IMR-90 (cell line): ENCODE measurements around the gene THSD1. TPM values are rescaled to one million over a fixed set of nuclear protein-coding genes. Genes with fewer than 3 reads are reported as not detected.

Experiments
- ATAC-seq: fragments of 200-7000 bp; cut with Tn5 transposase; 2 replicates; pipeline ENCODE4 v1.9.1; 2020; ENCODE audit warnings: low read depth, mild to moderate bottlenecking, moderate library complexity
- BruUV-seq: library from RNA; stranded (reverse); fragments of 400-500 nt; replicated peaks from 2 replicates; lab custom pipeline; 2021; lab: Mats Ljungman, UMichigan
- CTCF ChIA-PET: fragments of 300-600 bp; formaldehyde crosslinking; extraction: SDS; loops from one replicate; lab custom pipeline; 2021; ENCODE audit warnings: antibody characterized with exemption; lab: Yijun Ruan, JAX
- POLR2A ChIA-PET: fragments of 300-600 bp; sonication (Branson Sonifier 250); formaldehyde crosslinking; loops from one replicate; lab custom pipeline; 2022; ENCODE audit warnings: antibody characterized with exemption; ENCODE audit not compliant: unreplicated experiment; lab: Charles Lee
- DNase-seq: peaks from one replicate; pipeline ENCODE4 v3.0.0; 2013
- H2AFZ ChIP-seq: replicated peaks from 2 replicates; pipeline ENCODE3; 2013; ENCODE audit warnings: low read length, mild to moderate bottlenecking; ENCODE audit not compliant: poor library complexity
- H2AK5ac ChIP-seq: 2 replicates; pipeline ENCODE4 v1.6.1; 2013; ENCODE audit warnings: low read depth, low read length, inconsistent platforms
- H2AK9ac ChIP-seq: replicated peaks from 2 replicates; pipeline ENCODE3; 2013; ENCODE audit warnings: mild to moderate bottlenecking, low read depth, low read length, moderate library complexity; ENCODE audit not compliant: poor library complexity
- H2BK120ac ChIP-seq: 2 replicates; pipeline ENCODE4 v1.6.1; 2013; ENCODE audit warnings: low read depth, low read length, inconsistent platforms
- H2BK15ac ChIP-seq: 3 replicates; pipeline ENCODE4 v1.6.1; 2013; ENCODE audit warnings: low read depth, low read length, inconsistent platforms
- H2BK20ac ChIP-seq: 2 replicates; pipeline ENCODE4 v1.6.1; 2013; ENCODE audit warnings: low read depth, mild to moderate bottlenecking, inconsistent platforms, low read length, moderate library complexity
- H2BK5ac ChIP-seq: 2 replicates; pipeline ENCODE4 v1.6.1; 2013; ENCODE audit warnings: mild to moderate bottlenecking, low read depth, low read length, inconsistent platforms; ENCODE audit not compliant: poor library complexity, severe bottlenecking
- H3K14ac ChIP-seq: replicated peaks from 2 replicates; pipeline ENCODE4 v1.6.1; 2013; ENCODE audit warnings: low read depth, low read length, inconsistent platforms
- H3K18ac ChIP-seq: 2 replicates; pipeline ENCODE4 v1.6.1; 2013; ENCODE audit warnings: low read depth, low read length, control low read depth
- H3K23ac ChIP-seq: 2 replicates; pipeline ENCODE4 v1.6.1; 2013; ENCODE audit warnings: low read depth, low read length, inconsistent platforms
- H3K27ac ChIP-seq: 2 replicates; pipeline ENCODE4 v1.5.1; 2013; ENCODE audit warnings: mild to moderate bottlenecking, control low read depth, low read length; ENCODE audit not compliant: insufficient read depth
- H3K27me3 ChIP-seq: 2 replicates; pipeline ENCODE4 v1.6.1; 2013; ENCODE audit warnings: low read length; ENCODE audit not compliant: control insufficient read depth, insufficient read depth
- H3K36me3 ChIP-seq: 2 replicates; pipeline ENCODE4 v1.6.1; 2013; ENCODE audit warnings: low read length, mixed read lengths; ENCODE audit not compliant: control insufficient read depth, insufficient read depth
- H3K4ac ChIP-seq: 2 replicates; pipeline ENCODE4 v1.6.1; 2013; ENCODE audit warnings: low read depth, low read length, inconsistent platforms
- H3K4me1 ChIP-seq: 2 replicates; pipeline ENCODE4 v1.6.1; 2013; ENCODE audit warnings: low read length, mixed read lengths; ENCODE audit not compliant: control insufficient read depth, insufficient read depth
- H3K4me2 ChIP-seq: 2 replicates; pipeline ENCODE4 v1.6.1; 2013; ENCODE audit warnings: low read depth, mild to moderate bottlenecking, control low read depth, low read length, moderate library complexity
- H3K4me3 ChIP-seq: 2 replicates; pipeline ENCODE4 v1.5.1; 2013; ENCODE audit warnings: low read depth, mild to moderate bottlenecking, control low read depth, low read length, moderate library complexity; ENCODE audit not compliant: insufficient read depth
- H3K56ac ChIP-seq: 2 replicates; pipeline ENCODE4 v1.6.1; 2013; ENCODE audit warnings: low read length, inconsistent platforms; ENCODE audit not compliant: insufficient read depth; ENCODE audit errors: extremely low read depth
- H3K79me1 ChIP-seq, 2 experiments: 2 replicates each; pipeline ENCODE4 v1.6.1; 2013; ENCODE audit warnings: low read length in 2 of 2, inconsistent platforms in 1 of 2, low read depth in 1 of 2
- H3K9ac ChIP-seq: 2 replicates; pipeline ENCODE4 v1.6.1; 2013; ENCODE audit warnings: low read depth, low read length, control low read depth
- H3K9me1 ChIP-seq: 2 replicates; pipeline ENCODE4 v1.6.1; 2013; ENCODE audit warnings: low read length, inconsistent platforms; ENCODE audit not compliant: insufficient read depth
- H3K9me3 ChIP-seq: 2 replicates; pipeline ENCODE4 v1.6.1; 2013; ENCODE audit warnings: low read length; ENCODE audit not compliant: control insufficient read depth, insufficient read depth
- H4K20me1 ChIP-seq: 2 replicates; pipeline ENCODE4 v1.6.1; 2013; ENCODE audit warnings: low read length, inconsistent platforms; ENCODE audit not compliant: insufficient read depth
- H4K5ac ChIP-seq: 2 replicates; pipeline ENCODE4 v1.6.1; 2013; ENCODE audit warnings: mild to moderate bottlenecking, low read depth, low read length, control low read depth
- H4K8ac ChIP-seq, 2 experiments: 2 replicates each; pipeline ENCODE4 v1.6.1; 2013; ENCODE audit warnings: low read depth in 2 of 2, low read length in 2 of 2, control low read depth in 1 of 2, inconsistent platforms in 1 of 2
- H4K91ac ChIP-seq: 2 replicates; pipeline ENCODE4 v1.6.1; 2013; ENCODE audit warnings: low read depth, low read length, inconsistent platforms; ENCODE audit not compliant: insufficient read depth
- BHLHE40 ChIP-seq: fragments of 150-350 bp; IDR thresholded peaks from 2 replicates; pipeline ENCODE4 v1.6.1; 2016; ENCODE audit warnings: mild to moderate bottlenecking, low read depth, low read length
- CEBPB ChIP-seq: IDR thresholded peaks from 2 replicates; pipeline ENCODE4 v1.6.1; 2012; ENCODE audit warnings: low read depth, low read length, improper control_type of control experiment
- ELK1 ChIP-seq: fragments of 150-350 bp; IDR thresholded peaks from 2 replicates; pipeline ENCODE4 v1.6.1; 2016; ENCODE audit warnings: low read depth, mild to moderate bottlenecking, low read length, moderate library complexity, borderline replicate concordance
- FOS ChIP-seq: fragments of 150-350 bp; IDR thresholded peaks from 2 replicates; pipeline ENCODE4 v1.6.1; 2016; ENCODE audit warnings: low read depth, low read length
- MAFK ChIP-seq: IDR thresholded peaks from 2 replicates; pipeline ENCODE4 v1.6.1; 2012; ENCODE audit warnings: low read depth, low read length, improper control_type of control experiment
- MAZ ChIP-seq: IDR thresholded peaks from 2 replicates; pipeline ENCODE4 v1.6.1; 2012; ENCODE audit warnings: low read depth, mild to moderate bottlenecking, low read length, improper control_type of control experiment, moderate library complexity, borderline replicate concordance
- POLR2A ChIP-seq: IDR thresholded peaks from 2 replicates; pipeline ENCODE4 v1.6.1; 2012; ENCODE audit warnings: mild to moderate bottlenecking, low read depth, low read length
- RFX5 ChIP-seq: IDR thresholded peaks from 2 replicates; pipeline ENCODE4 v1.8.0; 2012; ENCODE audit warnings: low read depth, mild to moderate bottlenecking, low read length, moderate library complexity
- SMC3 ChIP-seq: fragments of 150-350 bp; IDR thresholded peaks from 2 replicates; pipeline ENCODE4 v1.6.1; 2016; ENCODE audit warnings: low read depth, mild to moderate bottlenecking, antibody characterized with exemption, low read length, moderate library complexity
- USF2 ChIP-seq: fragments of 150-350 bp; IDR thresholded peaks from 2 replicates; pipeline ENCODE4 v1.6.1; 2017; ENCODE audit warnings: mild to moderate bottlenecking, antibody characterized with exemption, low read length, low read depth
- WGBS, 2 experiments: methylation state at CpG; one replicate each; pipeline versions ENCODE4 v1.1.5 to v1.1.7; 2013; ENCODE audit warnings: missing lambda C conversion rate in 2 of 2; ENCODE audit not compliant: insufficient read length in 1 of 2; ENCODE audit errors: extremely low coverage in 2 of 2; 5-methylcytosine and 5-hydroxymethylcytosine counted together
- dilution Hi-C: fragments of 300-500 bp; cut with HindIII; formaldehyde crosslinking; loops from one replicate; pipeline ENCODE4 v1.14.3; 2018; ENCODE audit warnings: low sequenced_read_pairs; ENCODE audit not compliant: unreplicated experiment
- in situ Hi-C: fragments of 300-500 bp; cut with MboI; formaldehyde crosslinking; loops from 3 replicates; pipeline ENCODE4 v1.14.3; 2019; ENCODE audit warnings: low sequenced_read_pairs, inconsistent platforms, mixed read lengths
- intact Hi-C: fragments of 100-400 bp; cut with micrococcal nuclease; formaldehyde crosslinking; loops from 2 replicates; pipeline ENCODE4 v1.10.0; 2022
- polyA plus RNA-seq, 3 experiments: library from polyadenylated mRNA; depleted of rRNA; stranded (reverse); fragments of >200 nt; gene quantifications; 2 replicates each; pipeline ENCODE4 v1.2.3, GENCODE V29; 2012; ENCODE audit warnings: low replicate concordance in 1 of 3
- total RNA-seq: library from RNA; depleted of rRNA; stranded (reverse); fragments of >200 nt; gene quantifications from 2 replicates; pipeline ENCODE4 v1.2.3, GENCODE V29; 2012

THSD1 gene
- total and polyA plus RNA-seq, 2 of the 4 experiments (the other 2 are of a cell fraction) = 12.1 to 19.0 TPM

GRCh38 chr13:52361225-52361624 lies 44.7 kb downstream of the THSD1 start:
- Histone ChIP-seq H3K36me3 (no peaks in the 10 kb centered on the region), H3K9me3 (no peaks in the 10 kb centered on the region), H3K27ac (no peak overlapping the region), H2AK5ac (no peak overlapping the region), H2BK15ac (no peak overlapping the region), H3K14ac (no peak overlapping the region), H3K4me3 (no peak overlapping the region), H2BK120ac (no peak overlapping the region), H2BK20ac (no peak overlapping the region), H2AFZ (no peak overlapping the region), H3K18ac (no peak overlapping the region), H4K5ac (no peak overlapping the region), H3K23ac (no peak overlapping the region), H3K4me1 (no peaks in the 10 kb centered on the region), H4K8ac (no peak overlapping the region), H3K27me3 (peaks cover 2% of the 10 kb centered on the region; the same call in 1 of the 2 replicates), H3K4me2 (no peak overlapping the region), H4K91ac (no peak overlapping the region), H2BK5ac (no peak overlapping the region), H3K79me1 (no peaks in the 10 kb centered on the region), H3K9me1 (no peaks in the 10 kb centered on the region), H3K56ac (no peak overlapping the region), H4K20me1 (no peaks in the 10 kb centered on the region), H3K9ac (no peak overlapping the region), H3K4ac (no peak overlapping the region), H2AK9ac (no peak overlapping the region)
- ATAC-seq (no peak), DNase-seq (no peak)
- dilution Hi-C loops (no loop called here), in situ Hi-C loops (no loop called here), intact Hi-C loops (no loop called here)
- ChIA-PET CTCF (no interaction called here), POLR2A (no interaction called here)
- TF ChIP-seq USF2 (no peak), FOS (no peak), MAZ (no peak), MAFK (no peak), RFX5 (no peak), POLR2A (no peak), CEBPB (no peak), ELK1 (no peak), SMC3 (no peak), BHLHE40 (no peak)
- 83% methylated on average over 2 of the region's 4 CpGs; no CpG with 5 or more reads in 1 of the 2 experiments for WGBS, 2 experiments
- no TSS peak for BruUV-seq
